Stimulated activated CD8-positive, alpha-beta memory T cell treated with anti-CD3 and anti-CD28 coated beads, Interleukin-4, amount 100 ng/mL, for 48 hours (primary cell): Measurements from ENCODE around the gene PRX.
"Not testable (repeated sequence)": the region's sequence is repeated elsewhere in the genome, so short reads cannot be mapped to it uniquely, and the experiment has no call there.

Experiments used
- DNase-seq: peaks from one replicate; pipeline ENCODE4 v3.0.0-alpha.2; 2020

The PRX gene

DNA sequence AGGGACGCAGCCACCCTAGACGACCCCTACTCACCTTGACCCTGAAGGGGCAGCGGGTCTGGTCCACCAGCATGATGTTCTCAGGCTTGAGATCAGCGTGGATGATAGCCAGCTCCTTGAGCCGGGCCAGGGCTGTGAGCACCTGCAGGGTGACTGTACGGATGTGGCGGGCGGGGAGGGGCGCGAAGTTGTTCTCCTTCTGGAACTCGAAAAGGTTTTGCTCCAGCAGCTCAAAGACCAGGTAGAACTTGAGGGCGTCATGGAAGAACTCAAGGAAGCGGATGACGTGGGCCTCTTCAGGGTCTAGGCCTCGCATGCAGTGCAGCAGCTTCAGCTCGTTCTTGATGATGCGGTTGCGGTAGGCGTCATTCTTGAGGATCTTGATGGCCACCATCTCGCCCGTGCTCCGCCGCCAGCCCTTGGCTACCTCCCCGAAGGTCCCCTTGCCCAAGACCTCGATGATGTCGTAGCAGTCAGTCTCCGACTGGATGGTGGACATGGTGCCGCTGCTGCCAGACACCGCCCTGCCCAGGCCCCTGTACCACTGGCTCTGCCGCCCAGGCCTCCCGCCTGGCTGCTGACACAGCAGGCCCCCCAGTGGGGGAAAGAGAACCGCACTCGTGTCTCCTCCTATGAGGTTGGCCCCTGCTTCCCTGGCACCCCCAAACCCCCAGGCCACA is 23.6 kb downstream of the PRX start:
- no peak for DNase-seq

DNA sequence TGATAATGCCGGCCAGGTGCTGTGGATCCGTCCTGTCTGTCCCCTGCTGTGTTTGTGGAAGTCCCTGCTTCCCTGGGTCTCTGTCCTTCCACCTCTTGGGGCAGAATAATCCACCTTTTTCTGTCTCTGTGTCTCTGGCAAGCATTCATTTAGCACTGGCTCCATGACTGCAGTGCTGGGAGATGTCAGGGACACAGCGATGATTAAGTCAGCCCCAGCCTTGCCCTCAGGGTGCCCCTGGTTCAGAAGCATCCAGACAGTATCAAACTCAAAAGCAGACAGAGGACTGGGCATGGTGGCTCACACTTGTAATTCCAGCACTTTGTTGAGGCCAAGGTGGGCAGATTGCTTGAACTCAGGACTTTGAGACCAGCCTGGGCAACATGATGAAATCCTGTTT is 24.7 kb downstream of the PRX start:
- no peak for DNase-seq

DNA sequence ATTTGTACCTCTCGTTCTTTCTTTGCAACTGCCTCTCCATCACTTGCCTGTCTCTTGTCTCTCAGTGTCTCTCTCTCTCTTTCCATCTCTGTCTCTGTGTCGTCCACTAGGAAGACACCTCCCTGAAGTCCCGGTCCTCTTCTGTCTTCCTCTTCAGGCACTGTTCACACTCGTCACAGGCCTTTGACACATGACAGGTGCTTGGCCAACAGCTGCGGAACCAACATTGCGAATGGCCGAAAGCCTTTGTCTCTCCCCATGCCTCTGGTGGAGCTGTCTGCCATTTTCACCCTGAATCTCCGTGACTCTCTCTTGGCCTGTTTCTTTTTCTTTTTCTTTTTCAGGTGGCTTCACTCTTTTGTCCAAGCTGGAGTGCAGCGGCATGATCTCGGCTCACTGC is 26.0 kb downstream of the PRX start:
- no peak for DNase-seq

DNA sequence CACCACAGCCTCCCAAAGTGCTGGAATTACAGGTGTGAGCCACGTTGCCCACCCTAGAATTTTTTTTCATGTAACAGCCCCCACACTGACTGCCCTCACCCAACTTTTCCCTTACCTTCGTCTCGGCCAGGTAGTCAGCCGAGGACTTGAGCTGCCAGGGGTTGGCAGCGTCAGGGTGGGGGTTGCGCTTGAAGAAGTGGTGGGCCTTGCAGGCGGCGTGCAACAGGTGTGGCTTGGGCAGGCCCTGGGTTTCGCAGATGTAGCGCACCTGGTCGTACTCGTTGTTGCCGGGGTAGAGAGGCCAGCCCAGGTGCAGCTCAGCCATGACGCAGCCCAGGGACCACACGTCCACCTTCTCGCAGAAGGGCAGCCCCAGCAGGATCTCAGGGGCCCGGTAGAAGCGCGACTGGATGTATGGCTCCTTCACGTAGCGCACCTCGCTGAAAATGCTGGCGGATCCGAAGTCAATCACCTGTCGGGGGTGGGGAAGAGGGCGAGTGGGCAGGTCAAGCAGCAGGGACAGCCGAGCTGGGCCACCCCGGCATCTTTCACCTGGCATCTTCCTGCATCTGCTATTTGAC is 29.4 kb downstream of the PRX start:
- no peak for DNase-seq

DNA sequence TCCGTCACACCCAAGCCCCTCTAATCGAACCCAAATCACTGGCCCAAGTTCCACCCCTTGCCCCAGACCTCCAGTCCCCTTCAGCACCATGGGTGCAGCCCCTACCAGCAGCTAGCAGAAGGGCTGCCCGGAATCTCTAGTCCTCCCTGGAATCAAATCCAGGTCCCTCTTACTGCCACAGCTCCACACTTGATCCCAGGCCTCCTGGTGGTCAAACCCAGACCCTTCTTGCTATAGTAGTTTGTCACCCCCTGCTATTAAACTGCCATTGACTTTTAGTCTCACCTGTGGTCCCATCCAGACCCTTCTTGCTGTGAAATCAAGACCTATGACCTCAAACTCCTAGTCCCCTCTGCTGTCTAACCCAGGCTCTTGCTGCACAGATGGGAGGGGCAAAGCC is 31.9 kb downstream of the PRX start:
- no peak for DNase-seq

DNA sequence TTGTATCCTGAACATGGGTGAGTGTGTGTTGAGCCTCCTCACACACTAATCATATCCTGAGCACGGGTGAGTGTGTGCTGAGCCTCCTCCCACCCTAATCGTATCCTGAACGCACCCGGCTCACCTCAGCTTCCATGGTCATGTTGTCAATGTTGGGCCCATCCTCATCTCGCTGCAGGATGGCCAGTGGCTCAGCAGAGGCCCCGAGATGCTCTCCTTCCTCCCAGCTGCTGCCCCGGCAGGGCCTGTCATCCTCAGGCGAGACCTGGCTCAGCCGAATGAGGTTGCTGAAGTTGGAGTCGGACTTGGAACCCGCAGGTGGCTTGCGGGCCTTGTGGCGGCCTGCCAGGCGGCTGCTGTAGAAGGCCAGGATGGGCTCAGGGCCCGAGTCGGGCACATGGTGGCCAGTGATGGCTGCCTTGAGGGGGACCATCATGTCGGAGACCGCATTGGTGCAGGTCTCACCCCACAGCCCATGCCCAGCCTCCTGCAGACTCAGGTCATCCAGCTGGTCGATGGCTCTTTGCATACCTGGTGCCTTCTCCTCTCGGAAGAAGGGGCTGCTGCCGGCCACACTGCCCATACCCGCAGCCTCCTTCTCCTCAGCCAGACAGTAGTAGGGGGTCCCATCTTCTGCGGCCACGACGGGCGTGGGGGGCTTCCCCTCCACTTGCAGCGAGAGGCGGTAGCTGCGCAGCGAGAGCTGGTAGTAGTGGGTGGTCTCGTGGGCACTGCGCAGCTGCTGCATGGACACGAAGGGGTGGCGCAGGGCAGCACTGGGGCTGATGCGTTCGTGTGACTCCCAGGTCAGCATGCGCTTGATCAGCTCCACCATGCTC is 32.8 kb downstream of the PRX start:
- DNase-seq = no peak

DNA sequence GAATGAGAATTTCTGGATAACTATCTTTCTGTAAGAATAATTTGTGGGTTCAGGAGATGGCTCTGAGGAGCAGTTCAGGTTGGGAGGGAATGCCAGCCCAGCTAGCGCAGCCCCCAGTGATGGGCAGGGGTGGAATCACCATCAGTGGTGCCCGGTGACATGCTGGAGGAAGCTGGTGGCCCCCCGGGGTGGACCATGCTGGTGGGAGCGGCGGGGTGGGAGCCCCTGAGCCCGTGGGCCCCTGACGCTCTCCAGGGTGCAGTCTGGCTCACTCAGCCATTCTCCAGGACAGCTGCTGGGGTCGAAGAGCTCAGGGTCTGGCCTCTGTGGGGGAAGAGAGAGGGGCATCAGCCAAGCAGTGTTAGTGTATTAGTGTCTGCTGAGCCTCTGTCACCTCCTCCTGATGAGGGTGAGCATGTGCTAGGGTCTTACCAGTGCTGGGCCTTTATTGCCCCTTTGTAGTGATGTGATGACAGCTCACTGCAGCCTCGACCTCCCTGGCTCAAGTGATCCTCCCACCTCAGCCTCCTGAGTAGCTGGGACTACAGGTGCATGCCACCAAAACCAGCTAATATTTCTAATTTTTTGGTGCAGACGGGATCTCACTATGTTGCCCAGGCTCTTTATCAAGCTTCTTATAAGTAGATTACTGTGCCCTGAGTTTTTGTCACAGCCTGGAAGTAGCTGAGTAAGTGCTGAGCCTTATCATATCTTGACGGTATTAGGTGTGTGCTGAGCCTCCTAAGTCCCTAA is 33.6 kb downstream of the PRX start:
- no peak for DNase-seq

DNA sequence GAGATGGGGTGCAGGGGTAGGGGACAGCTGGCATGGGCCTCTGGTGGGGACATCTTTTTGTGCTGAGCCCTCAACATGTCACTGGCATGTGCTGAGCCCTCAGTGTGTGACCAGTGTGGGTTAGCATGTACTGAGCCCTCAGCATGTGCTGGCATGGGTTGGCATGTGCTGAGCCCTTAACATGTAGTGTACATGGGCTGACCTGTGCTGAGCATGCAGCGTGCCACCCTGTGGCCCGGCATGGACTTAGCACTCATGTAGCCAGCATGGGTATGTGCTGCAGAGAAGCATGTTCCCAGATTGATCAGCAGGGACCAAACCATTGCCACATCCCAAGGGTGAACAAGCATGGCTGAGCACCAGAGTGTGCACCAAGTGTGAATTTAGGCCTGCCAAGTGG is 34.7 kb downstream of the PRX start:
- no peak for DNase-seq

DNA sequence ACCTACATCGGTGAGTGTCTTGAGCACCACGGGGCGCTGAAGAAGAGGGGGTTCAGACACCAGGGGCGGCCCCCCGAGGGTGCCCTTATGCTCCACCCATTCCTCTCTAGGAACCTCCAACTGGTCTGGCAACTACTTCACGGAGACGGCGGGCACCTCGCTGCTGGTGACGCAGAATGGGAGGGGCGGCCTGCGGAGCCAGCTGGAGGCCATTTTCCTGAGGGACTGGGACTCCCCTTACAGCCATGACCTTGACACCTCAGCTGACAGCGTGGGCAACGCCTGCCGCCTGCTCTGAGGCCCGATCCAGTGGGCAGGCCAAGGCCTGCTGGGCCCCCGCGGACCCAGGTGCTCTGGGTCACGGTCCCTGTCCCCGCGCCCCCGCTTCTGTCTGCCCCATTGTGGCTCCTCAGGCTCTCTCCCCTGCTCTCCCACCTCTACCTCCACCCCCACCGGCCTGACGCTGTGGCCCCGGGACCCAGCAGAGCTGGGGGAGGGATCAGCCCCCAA is 35.2 kb downstream of the PRX start:
- no peak for DNase-seq

DNA sequence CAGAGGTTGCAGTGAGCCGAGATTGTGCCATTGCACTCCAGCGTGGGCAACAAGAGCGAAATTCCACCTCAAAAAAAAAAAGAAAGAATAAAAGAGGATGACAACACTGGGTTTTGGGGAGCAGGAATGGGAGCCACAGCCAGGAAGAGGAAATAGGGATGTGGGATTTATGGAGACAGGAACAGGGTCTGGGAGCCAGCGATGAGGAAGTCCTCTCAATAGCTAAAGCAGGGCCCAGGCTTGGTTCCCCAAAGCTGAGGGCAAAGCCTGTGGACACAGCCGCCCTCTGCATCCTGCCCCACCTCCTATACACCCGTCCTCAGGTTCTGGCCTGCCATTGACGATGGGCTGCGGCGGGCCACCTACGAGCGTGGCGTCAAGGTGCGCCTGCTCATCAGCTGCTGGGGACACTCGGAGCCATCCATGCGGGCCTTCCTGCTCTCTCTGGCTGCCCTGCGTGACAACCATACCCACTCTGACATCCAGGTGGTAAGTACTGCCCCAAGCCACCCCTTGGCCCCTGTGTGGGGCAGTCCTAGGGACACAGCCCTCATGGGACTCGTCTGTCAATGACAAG is 36.8 kb downstream of the PRX start:
- DNase-seq = no peak

DNA sequence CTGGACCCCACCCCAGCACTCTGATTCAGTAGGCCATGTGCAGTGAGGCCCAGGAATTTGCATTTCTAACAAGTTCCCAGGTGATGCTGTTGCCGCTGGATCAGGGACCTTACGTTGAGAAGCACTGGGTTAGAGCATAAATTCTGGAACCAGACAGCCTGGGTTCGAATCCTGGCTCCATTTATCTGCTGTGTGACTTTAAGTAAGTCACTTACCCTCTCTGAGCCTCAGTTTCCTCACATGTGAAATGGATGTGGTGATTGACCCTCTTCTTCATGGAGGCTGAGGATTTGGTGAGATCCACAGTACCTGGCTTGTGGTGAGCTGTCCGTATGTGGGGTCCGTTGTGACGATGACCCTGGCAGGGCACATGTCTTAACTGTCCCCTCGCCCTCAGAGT is 39.1 kb downstream of the PRX start:
- no peak for DNase-seq

DNA sequence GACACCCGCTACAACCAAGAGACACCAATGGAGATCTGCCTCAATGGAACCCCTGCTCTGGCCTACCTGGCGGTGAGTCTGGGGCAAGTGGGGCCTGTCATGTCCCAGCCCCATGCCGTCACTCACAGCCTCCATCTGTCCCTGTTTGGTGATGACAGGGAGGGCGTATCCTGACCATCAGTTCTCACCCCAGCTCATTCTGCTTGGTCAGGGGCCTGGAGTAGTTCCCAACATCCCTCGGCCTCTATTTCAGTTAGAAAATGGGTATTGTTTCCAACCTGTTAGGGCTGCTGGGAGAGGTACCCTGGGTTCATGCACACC is 41.4 kb downstream of the PRX start:
- DNase-seq = no peak

DNA sequence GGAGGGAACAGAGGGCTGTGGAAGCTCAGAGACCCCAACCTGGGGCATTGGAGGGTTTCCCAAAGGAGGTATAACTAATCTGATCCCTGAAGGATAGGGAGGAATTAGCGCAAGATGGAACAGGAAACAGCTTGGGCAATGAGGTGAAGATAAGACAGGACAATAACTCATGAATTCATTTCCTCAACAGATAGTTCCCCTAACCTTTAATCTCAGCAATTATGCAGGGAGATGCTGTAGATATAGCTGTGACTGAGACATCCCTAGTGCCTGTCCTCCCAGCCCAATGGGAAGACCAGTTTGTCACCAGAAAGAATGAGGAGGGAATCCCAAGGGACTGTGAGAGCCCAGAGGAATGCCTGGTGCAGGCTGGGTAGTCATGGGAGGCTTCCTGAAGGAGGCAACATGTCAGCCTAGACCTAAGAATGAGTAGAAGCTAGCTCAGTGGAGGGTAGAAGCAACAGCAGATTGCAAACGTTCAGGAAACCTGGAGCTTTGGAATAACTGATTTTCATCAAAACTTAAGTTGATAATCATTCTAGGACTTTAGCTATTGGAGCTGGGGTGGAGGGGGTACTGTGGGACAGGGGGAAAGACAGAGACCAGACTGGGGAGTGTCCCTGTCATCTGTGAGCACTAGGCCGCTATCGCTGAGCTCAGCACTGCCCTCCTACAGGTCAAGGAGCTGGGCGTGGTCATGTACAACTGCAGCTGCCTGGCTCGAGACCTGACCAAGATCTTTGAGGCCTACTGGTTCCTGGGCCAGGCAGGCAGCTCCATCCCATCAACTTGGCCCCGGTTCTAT is 42.0 kb downstream of the PRX start:
- no peak for DNase-seq

DNA sequence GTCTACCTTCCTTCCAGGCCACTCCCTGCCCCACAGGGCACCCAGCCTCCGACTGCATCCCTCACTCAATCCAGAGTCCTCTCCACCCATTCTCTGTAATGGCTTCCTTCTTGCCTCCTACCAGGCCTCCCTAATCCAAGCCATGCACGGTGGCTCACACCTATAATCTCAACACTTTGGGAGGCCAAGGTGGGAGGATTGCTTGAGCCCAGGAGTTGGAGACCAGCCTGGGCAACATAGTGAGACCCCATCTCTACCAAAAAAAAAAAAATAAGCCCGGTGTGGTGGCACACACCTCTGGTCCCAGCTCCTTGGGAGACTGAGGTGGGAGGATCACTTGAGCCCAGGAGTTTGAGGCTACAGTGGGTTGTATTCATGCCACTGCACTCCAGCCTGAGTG is 42.9 kb downstream of the PRX start:
- DNase-seq = not testable (repeated sequence)

DNA sequence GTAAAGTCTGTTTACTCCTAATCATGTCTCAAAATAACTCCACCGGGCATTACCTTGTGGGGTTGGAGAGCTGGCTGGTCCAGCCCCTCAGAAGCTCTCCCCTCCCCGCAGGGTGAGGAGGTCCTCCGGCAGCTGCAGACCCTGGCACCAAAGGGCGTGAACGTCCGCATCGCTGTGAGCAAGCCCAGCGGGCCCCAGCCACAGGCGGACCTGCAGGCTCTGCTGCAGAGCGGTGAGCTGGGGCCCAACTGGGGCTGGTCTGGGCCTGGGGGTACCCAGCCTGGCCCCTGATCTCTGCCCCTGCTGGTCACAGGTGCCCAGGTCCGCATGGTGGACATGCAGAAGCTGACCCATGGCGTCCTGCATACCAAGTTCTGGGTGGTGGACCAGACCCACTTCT is 43.4 kb downstream of the PRX start:
- no peak for DNase-seq

DNA sequence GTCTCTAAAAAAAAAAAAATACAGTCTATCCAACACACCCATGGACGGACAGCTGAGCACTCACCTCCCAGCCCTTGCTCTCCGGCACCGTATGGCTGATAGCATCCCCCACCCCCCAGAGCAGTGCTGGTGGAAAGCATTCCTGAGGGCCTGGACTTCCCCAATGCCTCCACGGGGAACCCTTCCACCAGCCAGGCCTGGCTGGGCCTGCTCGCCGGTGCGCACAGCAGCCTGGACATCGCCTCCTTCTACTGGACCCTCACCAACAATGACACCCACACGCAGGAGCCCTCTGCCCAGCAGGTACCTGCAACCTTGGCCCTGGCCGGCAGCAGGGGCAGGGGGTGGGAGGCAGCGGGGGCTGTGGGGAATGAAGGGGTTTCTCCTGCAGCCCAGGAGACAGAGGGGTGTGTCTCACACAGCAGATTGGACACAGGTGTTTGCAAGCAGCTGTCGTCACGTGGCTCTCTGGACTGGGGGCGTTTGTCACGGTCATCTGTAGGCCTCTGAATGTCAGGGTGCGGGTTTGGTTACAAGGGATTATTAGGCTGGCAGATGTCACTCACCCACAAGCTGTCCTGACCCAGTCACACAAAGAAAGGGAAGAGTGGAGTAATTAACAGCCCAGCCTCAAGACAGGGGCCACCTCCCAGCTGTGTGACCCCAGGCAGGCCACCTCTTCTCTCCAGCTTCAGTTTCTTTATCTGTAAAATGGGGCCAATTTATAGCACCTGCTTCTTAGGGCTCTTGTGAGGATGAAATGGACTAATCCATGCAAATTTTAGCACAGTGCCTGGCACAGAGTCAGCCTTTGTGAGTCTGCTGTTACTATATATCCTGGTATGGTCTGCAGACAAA is 45.4 kb downstream of the PRX start:
- no peak for DNase-seq

DNA sequence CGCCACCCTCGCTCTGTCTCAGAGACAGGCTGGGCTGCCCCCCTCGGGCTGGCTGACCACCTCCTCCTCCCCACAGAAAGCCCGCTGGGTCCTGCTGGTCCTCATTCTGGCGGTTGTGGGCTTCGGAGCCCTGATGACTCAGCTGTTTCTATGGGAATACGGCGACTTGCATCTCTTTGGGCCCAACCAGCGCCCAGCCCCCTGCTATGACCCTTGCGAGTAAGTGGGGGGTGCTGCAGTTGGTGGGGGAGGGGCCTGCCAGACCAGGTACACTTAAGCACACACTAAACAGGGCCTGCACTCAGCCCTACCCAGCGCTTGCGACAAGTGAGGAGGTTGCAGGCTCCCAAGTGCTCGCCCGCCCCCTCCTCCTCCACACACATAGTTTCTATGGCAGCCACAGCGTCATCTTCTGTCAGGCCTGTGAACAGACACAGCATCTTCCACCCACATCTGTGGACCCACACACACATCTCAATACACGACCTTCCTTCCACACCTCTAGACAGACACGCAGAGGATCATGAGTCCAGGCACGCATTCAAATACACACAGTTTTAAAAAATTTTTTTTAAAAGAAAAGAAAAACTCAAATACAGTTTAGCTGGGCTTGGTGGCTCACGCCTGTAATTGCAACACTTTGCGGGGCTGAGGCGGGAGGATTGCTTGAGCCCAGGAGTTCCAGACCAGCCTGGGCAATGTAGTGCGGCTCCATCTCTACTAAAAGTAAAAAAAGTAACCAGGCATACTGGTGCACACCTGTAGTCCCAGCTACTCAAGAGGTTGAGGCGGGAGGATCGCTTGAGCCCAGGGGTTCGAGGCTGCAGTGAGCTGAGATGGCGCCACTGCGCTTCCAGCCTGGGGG is 46.2 kb downstream of the PRX start:
- DNase-seq = no peak

DNA sequence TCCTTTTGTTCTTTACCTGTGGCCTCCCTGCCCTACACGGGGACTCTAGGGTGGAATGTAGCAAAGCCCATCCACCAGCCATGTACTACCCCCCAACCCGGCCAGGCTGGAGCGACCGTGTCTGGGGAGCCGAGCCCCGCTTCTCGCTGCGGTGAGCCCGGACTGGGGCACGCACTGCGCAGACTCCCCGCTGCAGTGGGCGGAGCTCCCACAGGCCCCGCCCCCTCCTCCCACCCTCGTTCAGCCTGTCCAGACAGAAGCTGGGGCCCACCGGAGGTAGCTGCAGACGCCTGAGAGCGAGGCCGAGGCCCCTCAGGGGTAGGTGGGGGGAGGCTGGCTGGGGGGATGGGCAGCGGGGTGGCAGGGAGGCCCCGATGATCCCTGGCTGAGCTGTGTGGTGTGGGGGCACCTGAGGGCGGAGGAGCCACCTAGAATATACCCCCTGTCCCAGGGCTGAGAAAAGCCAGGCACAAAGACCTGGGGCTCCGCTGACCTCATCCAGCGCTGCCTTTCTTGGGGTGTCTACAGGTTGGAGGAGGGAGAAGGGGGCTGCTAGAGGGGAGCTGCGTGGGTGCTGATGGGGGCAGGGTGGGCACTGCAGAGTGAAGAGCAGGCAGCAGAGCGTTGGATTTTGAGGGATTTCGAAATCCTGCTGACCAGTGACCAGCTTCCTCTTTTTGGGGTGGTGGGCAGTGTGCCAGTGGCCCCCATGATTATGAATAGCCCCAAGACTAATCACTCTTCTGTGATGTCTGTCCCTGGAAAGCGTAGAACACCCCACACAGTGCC is 47.4 kb downstream of the PRX start:
- peak; percentile 77 for DNase-seq

DNA sequence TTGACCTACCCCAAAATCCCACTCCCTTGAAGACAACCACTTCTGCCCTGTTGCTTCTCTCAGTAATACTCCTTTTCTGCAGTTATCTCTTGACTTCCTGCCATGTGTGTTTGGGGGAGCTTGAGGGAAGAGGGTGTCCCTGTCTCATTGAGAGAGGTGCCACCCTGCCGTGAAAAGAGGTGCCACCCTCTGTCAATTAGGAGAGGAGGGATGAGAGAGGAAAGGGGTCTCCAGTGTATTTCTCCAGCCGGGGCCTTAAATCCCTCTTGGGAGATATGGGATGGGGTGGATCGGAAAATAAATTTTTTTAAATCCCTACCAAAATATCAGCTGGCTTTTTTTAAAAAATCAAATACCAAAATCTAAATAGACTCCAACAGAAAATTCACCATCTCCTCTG is 48.2 kb downstream of the PRX start:
- DNase-seq = no peak
